KOPT-K1 (cell line): ENCODE results near the gene HOXA4.

ENCODE experiments used
- H3K27ac ChIP-seq: fragments of 200-600 bp; sonication (generic); 2 replicates; pipeline ENCODE4 v1.5.1; 2016; ENCODE audit warnings: antibody characterized with exemption, mild to moderate bottlenecking, low read depth, low read length; ENCODE audit not compliant: poor library complexity, severe bottlenecking
- H3K36me3 ChIP-seq: fragments of 200-600 bp; sonication (generic); 2 replicates; pipeline ENCODE4 v1.5.1; 2017; ENCODE audit warnings: antibody characterized with exemption, mild to moderate bottlenecking, low read length, moderate library complexity; ENCODE audit not compliant: insufficient read depth
- H3K9me3 ChIP-seq: fragments of 200-600 bp; sonication (generic); 2 replicates; pipeline ENCODE4 v1.5.1; 2017; ENCODE audit warnings: antibody characterized with exemption, low read length, mild to moderate bottlenecking; ENCODE audit not compliant: insufficient read depth, poor library complexity, severe bottlenecking

Gene HOXA4

GRCh38 chr7:27105301-27106031 is 25.1 kb downstream of the HOXA4 start:
- no peaks in the 10 kb centered on the region for H3K36me3 ChIP-seq
- no peak overlapping the region for H3K27ac ChIP-seq
- peaks cover 4% of the 10 kb centered on the region for H3K9me3 ChIP-seq

- peaks cover 4% of the 10 kb centered on the region for H3K9me3 ChIP-seq
- no peak overlapping the region for H3K27ac ChIP-seq
- no peaks in the 10 kb centered on the region for H3K36me3 ChIP-seq
These were observed 26.1 kb downstream of the HOXA4 start for GRCh38 chr7:27104341-27105058.

- Histone ChIP-seq H3K36me3 (no peaks in the 10 kb centered on the region), H3K9me3 (peaks cover 4% of the 10 kb centered on the region), H3K27ac (no peak overlapping the region)
These were observed 26.9 kb downstream of the HOXA4 start for GRCh38 chr7:27103489-27104226.

GRCh38 chr7:27102581-27103442 is 27.7 kb downstream of the HOXA4 start, which contains the start of gene HOXA2:
TSS of gene HOXA2 (minus strand) at chr7:27102683. CDS start at chr7:27102500, 183 bp downstream.
- no peaks in the 10 kb centered on the region for H3K36me3 ChIP-seq
- peaks cover 4% of the 10 kb centered on the region for H3K9me3 ChIP-seq
- H3K27ac ChIP-seq, result no peak within 1 kb of the TSS

- Histone ChIP-seq H3K36me3 (no peaks in the 10 kb centered on the region), H3K27ac (no peak overlapping the region), H3K9me3 (peaks cover 8% of the 10 kb centered on the region)
These were observed 28.5 kb downstream of the HOXA4 start for GRCh38 chr7:27101957-27102580.

GRCh38 chr7:27101171-27101956 is 29.2 kb downstream of the HOXA4 start:
- peaks cover 10% of the 10 kb centered on the region for H3K9me3 ChIP-seq
- H3K27ac ChIP-seq, result no peak overlapping the region
- no peaks in the 10 kb centered on the region for H3K36me3 ChIP-seq

- Histone ChIP-seq H3K9me3 (peaks cover 13% of the 10 kb centered on the region), H3K36me3 (no peaks in the 10 kb centered on the region), H3K27ac (no peak overlapping the region)
These were observed 29.8 kb downstream of the HOXA4 start for GRCh38 chr7:27100694-27101170.

- Histone ChIP-seq H3K27ac (no peak overlapping the region), H3K9me3 (peaks cover 18% of the 10 kb centered on the region)
These were observed 30.8 kb downstream of the HOXA4 start for GRCh38 chr7:27099453-27100370.

GRCh38 chr7:27098578-27099451 is 31.7 kb downstream of the HOXA4 start:
- no peak overlapping the region for H3K27ac ChIP-seq
- peaks cover 21% of the 10 kb centered on the region for H3K9me3 ChIP-seq
- H3K36me3 ChIP-seq, result no peaks in the 10 kb centered on the region

More at GRCh38 chr7:27099453-27100370, 30.8 kb downstream of the HOXA4 start:
- no peaks in the 10 kb centered on the region for H3K36me3 ChIP-seq

GRCh38 chr7:27097686-27098577 is 32.6 kb downstream of the HOXA4 start:
- Histone ChIP-seq H3K27ac (no peak overlapping the region), H3K36me3 (no peaks in the 10 kb centered on the region), H3K9me3 (peaks cover 19% of the 10 kb centered on the region)

- Histone ChIP-seq H3K9me3 (peaks cover 21% of the 10 kb centered on the region), H3K27ac (no peak overlapping the region), H3K36me3 (no peaks in the 10 kb centered on the region)
These were observed 33.6 kb downstream of the HOXA4 start for GRCh38 chr7:27096768-27097514.
